Stimulated activated CD4-positive, alpha-beta T cell treated with anti-CD3 and anti-CD28 coated beads, Interleukin-12 subunit alpha, Interleukin-12 subunit beta, amount 100 ng/mL, for 4 hours (primary cell): ENCODE measurements around the gene MTHFR.
A peak's percentile ranks its signal among the peaks of the same experiment; 100 is the strongest.

Experiments
- DNase-seq: peaks from one replicate; pipeline ENCODE4 v3.0.0-alpha.2; 2020

The MTHFR gene

DNA sequence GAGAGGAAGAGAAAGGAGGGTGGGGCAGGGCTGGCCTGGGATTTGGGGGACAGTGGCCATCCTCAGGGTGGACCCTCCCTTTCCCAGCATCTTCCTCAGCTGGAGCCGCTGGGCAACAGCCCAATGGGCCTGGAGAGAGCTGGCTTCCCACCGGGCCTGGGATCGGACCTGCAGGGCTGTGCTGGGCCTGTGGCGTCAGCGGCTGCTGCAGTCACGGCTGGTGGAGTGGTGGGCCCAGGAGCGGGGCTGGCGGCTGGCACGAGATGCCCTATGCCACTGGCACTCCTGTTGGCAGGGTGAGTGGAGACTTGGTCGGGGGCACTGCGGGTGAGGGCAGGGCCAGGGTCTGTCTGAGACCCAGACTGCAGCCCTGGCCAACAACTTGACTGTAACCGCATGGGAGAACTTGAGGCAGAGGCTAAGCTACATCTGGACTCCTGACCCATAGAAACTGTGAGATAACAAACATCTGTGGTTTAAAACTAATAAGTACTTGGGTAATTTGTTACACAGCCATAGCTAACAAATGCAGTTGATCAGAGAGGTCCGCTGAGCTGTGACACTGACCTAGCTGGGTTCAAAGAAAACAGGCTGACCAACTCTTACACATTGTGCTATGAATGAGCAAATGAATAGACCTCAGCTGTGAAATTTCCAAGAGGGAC, 25.9 kb downstream of the MTHFR start:
- DNase-seq: no peak

GRCh38 chr1:11778844-11779623, 26.7 kb downstream of the MTHFR start:
- no peak for DNase-seq

DNA sequence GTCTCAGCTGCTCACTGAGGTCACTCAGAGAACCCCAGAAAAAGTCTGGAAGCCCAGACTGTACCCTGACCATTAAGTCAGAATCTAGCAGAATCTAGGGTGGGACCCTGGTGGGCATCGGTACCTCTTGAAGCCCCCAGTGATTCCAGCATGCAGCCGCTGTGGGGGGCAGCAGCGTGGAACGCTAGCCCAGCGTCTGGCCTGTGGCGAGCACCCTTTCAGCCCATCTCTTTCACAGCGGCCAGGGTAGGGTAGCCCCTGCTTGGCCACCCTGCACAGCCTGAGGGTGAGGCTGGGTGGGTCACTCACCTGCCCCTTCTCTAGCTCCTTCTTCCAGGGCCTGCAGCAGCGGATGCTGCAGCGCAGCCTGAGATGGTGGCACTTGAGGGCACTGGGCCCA, 27.4 kb downstream of the MTHFR start:
- no peak for DNase-seq

DNA sequence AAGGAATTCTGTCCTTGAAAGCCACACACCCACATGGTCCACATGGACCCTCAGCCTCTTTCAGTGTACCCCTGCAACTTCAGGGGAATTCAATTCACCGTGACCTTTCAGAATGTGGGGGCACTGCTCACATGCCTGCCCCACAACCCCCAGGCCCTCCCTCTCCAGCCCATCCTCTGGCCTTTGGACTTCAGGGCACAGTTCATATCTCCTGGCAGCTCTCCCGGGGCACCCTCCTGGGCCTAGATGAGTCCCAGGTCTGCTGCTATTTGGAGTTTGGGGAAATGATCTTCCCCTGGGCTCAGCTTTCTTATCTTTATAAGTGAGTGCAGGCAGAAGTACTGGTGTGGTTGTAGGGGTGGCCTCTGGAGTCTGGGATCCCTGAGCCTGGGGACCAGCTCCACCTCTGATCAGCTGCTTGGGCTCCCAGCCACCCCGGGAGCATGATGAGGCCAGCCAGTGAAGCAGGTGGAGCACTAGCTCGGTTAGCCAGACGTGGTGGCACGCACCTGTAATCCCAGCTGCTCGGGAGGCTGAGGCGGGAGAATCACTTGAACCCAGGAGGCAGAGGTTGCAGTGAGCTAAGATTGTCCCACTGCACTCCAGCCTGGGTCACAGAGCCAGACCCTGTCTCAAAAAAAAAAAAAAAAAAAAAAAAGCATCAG, 28.0 kb downstream of the MTHFR start:
- DNase-seq: no peak

DNA sequence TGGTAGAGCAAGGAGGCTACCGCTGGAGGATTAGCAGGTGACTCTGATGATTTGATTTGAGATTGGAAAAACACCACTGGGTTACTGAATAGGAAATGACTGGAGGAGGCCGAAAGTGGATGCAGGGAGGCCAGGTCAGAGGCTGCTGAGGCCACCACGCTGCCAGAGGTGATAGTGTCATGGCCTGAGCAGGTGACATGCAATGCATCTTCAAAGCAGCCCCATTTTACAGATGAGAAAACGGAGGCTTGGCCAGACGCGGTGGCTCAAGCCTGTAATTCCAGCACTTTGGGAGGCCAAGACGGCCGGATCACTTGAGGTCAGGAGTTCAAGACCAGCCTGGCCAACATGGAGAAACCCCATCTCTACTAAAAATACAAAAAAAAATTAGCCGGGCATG, 31.0 kb downstream of the MTHFR start:
- no peak for DNase-seq

GRCh38 chr1:11772458-11772857, 33.3 kb downstream of the MTHFR start:
- no peak for DNase-seq

GRCh38 chr1:11771481-11772043, 34.2 kb downstream of the MTHFR start:
- DNase-seq: no peak

DNA sequence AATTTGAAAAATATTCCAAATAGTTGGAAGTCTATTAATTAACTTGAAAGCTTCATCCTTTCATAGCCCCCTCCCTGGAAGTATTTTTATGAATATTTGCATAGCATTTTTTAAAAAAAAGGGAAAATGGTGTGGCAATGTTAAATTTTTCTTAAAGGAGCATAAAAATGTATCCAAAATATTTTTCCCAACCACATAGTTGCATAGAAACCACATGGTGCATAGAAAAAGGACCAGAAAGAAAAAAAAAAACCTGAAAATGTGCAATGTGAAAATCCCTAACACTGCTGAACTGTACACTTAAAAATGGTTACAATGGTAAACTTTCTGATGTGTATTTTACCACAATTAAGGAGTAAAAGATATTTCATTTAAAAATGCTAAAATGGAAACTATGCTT, 35.8 kb downstream of the MTHFR start:
- DNase-seq: no peak

DNA sequence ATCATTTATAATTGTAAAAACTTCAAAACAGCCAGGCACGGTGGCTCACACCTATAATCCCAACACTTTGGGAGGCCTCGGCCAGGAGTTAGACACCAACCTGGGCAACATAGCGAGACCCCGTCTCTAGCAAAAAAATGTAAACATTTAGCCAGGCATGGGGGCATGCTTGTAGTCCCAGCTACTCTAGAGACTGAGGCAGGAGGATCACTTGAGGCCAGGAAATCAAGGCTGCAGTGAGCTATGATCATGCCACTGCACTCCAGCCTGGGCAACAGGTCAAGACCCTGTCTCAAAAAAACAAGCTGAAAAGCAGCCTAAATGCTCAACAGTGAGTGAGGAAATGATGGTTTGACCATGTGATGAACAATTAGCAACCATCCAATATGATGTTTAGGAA, 36.5 kb downstream of the MTHFR start:
- DNase-seq: no peak

DNA sequence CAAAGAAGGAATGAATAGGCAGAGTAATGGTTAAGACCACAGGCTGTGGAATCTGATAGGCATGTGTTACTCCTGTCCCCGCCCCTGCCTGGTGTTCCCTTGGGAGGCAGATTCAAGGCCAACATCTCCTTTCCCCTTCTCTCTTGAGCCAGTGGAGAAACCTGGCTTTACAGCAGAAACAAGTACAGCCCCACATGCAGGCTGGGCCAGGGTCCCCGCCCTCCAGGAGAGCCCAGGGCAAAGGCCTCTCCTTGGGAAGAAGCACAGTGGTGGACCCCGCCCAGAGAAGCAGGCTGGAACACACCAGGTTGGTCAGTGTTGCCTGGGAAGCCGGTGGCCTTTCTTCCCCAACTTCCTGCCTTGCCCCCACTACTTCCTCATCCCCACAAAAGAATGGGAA, 36.9 kb downstream of the MTHFR start:
- no peak for DNase-seq

- DNase-seq: no peak
Measured at GRCh38 chr1:11767922-11768704, 37.7 kb downstream of the MTHFR start.

GRCh38 chr1:11766429-11766776, 39.4 kb downstream of the MTHFR start:
- no peak for DNase-seq

DNA sequence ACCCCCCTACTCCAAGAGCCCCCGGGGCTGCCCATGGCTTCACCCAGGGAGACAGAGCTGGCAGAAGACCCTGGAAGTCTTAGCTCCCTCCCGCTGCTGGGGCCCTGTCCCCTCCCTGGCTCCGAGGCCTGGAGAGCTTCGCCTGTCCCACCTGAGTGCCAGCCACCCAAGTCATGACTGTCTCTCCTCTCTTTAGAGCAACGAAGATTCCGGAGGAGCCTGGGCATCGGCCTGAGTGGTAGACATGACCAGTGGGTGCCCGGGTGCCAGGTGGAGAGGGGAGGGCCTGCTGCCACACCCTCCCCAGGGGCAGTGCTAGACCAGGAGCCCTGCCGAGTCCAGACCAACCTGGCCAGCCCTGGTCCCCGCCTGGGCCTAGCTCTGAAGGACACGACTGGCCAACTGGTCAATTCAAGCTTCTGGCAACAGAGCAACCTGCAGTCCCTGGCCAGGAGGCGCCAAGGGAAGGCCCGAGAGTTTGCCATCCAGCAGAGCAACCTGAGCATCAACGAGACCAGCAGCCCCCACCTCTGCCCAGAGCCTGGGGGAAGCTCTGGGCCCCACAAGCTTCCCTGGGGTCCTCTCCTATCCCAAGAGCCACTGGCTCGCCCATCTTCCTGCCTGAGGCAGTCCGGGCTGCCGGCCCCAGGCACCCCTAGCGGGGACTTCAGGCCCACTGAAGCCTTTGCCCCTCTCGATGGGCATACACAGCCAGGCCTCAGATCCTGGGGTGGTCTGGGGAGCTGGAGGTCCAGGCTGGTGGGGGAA, 39.9 kb downstream of the MTHFR start:
- DNase-seq: no peak

DNA sequence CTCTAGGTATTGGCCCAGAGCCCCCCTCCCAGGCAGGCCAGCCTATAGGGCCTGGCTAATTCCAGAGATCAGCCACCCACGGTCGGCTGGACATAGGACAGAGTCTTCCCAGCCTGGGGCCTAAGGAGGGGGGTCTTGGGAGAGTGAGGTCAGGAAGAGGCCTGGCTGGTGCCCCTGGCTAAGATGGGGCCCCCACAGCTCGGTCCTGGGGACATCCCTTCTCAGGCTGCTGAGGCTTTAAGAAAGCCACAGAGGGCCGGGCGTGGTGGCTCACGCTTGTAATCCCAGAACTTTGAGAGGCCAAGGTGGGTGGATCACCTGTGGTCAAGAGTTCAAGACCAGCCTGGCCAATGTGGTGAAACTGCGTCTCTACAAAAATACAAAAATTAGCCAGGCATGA, 41.2 kb downstream of the MTHFR start:
- DNase-seq: no peak

- DNase-seq: no peak
Measured at GRCh38 chr1:11764115-11764514, 41.6 kb downstream of the MTHFR start.

GRCh38 chr1:11761988-11762406, 43.8 kb downstream of the MTHFR start, which contains the start of gene C1orf167:
C1orf167 (plus strand) TSS chr1:11762193; CDS start chr1:11764401, 2,208 bp downstream.
- DNase-seq: peak; percentile 34

DNA sequence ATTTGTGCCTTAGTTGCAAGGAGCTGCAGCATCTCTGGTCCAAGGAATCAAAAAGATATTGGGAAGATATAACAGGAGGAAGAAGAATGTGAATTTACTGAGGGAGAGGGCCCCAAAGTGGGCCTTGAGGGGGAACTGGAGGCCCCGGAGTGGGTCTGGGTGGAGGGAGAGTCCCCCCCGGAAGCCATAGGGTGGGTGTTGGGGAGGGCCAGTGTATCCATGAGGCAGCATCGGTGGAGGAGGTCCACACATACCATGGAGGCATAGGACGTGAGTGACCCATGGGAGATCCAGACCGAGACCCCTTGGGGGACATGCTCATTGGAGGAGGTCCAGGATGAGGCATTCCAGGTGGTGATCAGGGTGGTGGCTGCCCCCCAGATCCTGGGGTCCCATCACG, 44.5 kb downstream of the MTHFR start:
- no peak for DNase-seq

DNA sequence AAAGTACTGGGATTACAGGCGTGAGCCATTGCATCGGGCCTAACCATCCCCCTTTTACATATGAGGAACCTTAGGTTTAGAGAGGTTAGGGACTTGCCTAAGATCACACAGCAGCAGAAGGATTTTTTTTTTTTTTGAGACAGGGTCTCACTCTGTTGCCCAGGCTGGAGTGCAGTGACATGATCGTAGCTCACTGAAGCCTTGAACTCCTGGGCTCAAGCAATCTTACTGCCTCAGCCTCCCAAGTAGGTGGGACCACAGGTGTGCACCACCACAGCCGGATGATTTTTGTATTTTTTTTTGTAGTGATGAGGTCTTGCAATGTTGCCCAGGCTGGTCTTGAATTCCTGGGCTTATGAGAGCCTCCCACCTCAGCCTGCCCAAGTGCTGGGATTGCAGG, 46.0 kb downstream of the MTHFR start:
- no peak for DNase-seq

DNA sequence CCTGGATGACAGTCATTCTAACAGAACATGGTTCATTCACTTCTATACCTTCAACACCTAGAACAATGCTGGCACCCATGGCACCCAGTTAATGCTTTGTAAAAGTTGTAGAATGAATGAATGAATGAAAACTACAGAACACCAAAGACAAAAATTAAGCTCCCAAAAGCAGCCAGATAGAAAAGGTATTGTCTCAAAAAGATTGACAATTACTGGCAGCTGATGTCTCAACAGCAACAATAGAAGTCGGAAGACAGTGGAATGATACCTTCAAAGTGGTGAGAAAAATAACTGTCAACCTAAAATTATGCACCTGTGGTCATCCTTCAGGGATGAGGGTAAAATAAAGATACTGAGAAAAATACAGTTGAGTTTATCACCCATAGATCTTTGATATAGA, 48.7 kb downstream of the MTHFR start:
- DNase-seq: no peak

DNA sequence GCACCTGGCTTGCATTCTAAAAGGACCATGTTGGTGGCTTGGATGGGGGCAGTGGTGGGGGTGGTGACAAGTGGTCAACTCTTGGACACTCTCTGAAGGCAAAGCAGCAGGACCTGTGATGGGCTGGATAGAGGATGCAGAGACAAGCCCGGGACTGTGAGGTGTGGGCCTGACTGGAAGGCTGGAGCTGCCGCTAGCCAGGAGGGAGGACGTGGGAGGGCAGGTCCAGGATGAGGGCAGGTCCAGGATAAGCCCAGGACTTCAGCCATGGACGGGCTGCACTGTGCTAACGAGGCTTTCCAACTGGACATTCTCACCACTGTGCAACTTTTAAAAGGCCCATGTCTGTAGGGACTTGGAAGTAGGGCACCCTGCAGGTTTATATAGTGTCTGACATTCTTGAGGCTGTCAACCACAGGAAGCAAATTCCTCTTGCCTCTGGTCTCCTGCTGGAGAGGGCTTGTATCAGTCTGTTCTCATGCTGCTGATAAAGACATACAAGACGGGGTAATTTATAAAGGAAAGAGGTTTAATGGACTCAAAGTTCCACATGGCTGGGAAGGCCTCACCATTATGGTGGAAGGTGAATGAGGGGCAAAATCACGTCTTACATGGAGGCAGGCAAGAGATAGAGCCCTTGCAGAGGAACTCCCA, 52.1 kb downstream of the MTHFR start:
- no peak for DNase-seq

DNA sequence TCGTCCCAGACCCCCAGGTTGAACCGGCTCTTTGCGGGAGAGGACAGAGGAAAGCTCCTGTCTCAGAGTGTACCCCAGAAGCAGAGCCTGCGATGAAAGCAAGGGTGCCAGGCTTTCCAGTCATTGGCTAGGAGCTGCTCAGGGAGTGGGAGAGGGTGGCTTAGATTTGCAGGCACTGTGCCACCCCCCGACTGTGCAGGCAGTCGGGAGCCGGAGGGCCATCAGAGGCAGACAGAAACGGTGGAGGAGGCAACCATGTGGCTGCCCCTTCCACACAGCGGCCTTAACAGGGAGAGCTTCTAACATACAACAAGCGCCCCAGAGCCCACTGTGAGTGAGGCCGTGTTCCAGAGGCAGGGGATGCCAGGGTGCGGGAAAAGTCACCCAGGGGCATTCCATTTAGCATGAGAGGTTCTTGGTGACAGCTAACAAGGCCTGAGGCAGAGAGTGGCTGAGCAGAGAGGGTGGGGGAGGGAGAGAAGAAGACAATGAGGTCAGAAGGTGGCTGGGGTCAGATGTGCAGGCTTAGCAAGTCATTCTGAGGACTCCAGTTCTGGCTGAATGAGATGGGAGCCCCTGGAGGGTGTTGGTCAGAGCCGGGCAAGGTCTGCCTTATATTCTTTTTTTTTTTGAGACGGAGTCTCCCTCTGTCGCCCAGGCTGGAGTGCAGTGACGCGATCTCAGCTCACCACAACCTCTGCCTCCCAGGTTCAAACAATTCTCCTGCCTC, 53.2 kb downstream of the MTHFR start:
- DNase-seq: no peak
